GM12864 (cell line): ENCODE measurements around the gene SERAC1.

Source experiments
- DNase-seq: peaks from one replicate; pipeline ENCODE4 v3.0.0-alpha.2; 2011; ENCODE audit warnings: low read depth
- H3K4me3 ChIP-seq: 2 replicates; pipeline ENCODE4 v1.5.1; 2011; ENCODE audit warnings: mild to moderate bottlenecking, low read depth, low read length, control low read depth
- TF ChIP-seq, protein P1 (sequence below): IDR thresholded peaks from 2 replicates; pipeline ENCODE4 v1.5.1; 2011; ENCODE audit warnings: low read depth, mild to moderate bottlenecking, moderate library complexity, low read length, control low read depth, inconsistent platforms; ENCODE audit errors: missing control alignments

Gene SERAC1

GRCh38 chr6:158086504-158087223, 81.4 kb downstream of the SERAC1 start:
- no peak overlapping the region for H3K4me3 ChIP-seq
- TF ChIP-seq, protein P1, sequence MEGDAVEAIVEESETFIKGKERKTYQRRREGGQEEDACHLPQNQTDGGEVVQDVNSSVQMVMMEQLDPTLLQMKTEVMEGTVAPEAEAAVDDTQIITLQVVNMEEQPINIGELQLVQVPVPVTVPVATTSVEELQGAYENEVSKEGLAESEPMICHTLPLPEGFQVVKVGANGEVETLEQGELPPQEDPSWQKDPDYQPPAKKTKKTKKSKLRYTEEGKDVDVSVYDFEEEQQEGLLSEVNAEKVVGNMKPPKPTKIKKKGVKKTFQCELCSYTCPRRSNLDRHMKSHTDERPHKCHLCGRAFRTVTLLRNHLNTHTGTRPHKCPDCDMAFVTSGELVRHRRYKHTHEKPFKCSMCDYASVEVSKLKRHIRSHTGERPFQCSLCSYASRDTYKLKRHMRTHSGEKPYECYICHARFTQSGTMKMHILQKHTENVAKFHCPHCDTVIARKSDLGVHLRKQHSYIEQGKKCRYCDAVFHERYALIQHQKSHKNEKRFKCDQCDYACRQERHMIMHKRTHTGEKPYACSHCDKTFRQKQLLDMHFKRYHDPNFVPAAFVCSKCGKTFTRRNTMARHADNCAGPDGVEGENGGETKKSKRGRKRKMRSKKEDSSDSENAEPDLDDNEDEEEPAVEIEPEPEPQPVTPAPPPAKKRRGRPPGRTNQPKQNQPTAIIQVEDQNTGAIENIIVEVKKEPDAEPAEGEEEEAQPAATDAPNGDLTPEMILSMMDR, result no peak
- DNase-seq, result no peak

DNA sequence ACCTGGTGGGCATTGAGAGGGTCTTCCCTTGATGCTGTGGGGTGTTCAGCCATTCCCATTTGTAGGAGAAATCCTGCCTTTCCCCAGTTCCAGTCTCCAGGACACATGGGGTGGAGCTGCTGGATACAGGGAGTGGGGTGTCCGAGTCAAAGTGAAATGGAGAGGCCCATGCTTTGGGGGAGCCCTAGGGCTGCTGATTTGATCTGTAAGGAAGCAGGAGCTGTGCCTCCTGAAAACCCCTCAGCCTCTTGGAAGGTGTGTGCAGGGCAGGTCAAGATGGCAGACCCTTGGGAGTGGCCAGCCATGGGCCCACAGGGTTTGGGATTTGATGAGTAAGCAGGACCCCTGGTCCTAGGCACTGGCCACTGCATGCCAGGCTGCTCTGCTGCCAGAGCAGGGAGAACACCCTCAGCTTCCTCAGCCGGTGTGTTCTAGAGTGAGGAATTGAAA, 82.0 kb downstream of the SERAC1 start:
- TF ChIP-seq, protein P1, result no peak
- DNase-seq, result no peak
- no peak overlapping the region for H3K4me3 ChIP-seq

- no peak overlapping the region for H3K4me3 ChIP-seq
- TF ChIP-seq, protein P1, result no peak
- no peak for DNase-seq
Measured at GRCh38 chr6:158085261-158086053, 82.6 kb downstream of the SERAC1 start.

DNA sequence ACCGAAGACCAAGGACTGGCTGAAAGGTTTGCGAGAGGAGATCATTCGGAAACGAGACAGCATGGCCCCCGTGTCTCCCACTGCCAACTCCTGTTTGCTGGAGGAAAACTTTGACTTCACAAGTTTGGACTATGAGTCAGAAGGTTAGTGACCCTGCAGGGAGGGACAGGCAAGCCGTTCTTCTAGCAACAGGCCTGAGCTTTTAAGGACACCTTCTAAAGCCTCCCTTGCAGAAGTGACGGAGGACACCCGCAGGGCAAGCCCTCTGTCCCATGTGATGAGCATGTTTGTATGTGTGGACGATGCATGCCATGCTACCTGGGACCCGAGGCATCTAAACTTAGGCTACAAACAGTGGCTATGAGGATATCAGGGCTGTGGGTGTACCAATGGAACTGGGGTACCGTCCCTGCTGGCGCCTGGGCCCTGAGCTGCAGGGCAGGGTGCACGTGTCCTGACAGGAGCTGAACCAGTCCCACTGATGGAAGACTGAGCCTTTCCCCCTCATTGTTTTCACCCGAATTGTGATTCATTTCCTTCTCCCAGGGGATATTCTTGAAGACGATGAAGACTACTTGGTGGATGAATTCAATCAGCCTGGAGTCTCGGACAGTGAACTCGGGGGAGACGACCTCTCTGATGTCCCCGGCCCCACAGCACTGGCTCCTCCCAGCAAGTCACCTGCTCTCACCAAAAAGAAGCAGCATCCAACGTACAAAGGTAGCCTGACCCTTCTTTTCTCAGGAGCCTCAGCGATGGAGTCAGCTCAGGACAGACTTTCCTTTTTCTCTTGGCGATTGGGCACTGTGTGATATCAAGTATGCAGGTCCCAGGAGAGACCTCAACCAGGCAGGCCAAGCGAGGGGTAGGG, 84.4 kb downstream of the SERAC1 start:
- no peak for DNase-seq
- TF ChIP-seq, protein P1, result no peak
- no peak overlapping the region for H3K4me3 ChIP-seq

DNA sequence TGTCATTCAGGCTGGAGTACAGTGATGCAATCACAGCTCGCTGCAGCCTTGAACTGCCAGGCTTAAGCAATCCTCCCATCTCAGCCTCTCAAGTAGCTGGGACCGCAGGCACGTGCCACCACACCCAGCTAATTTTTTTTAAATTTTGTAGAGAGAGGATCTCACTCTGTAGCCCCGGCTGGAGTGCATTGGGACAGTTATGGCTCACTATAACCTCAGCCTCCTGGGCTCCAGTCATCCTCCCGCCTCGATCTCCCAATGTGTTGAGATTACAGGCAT, 86.5 kb downstream of the SERAC1 start:
- TF ChIP-seq, protein P1, result no peak
- H3K4me3 ChIP-seq, result no peak overlapping the region
- no peak for DNase-seq

DNA sequence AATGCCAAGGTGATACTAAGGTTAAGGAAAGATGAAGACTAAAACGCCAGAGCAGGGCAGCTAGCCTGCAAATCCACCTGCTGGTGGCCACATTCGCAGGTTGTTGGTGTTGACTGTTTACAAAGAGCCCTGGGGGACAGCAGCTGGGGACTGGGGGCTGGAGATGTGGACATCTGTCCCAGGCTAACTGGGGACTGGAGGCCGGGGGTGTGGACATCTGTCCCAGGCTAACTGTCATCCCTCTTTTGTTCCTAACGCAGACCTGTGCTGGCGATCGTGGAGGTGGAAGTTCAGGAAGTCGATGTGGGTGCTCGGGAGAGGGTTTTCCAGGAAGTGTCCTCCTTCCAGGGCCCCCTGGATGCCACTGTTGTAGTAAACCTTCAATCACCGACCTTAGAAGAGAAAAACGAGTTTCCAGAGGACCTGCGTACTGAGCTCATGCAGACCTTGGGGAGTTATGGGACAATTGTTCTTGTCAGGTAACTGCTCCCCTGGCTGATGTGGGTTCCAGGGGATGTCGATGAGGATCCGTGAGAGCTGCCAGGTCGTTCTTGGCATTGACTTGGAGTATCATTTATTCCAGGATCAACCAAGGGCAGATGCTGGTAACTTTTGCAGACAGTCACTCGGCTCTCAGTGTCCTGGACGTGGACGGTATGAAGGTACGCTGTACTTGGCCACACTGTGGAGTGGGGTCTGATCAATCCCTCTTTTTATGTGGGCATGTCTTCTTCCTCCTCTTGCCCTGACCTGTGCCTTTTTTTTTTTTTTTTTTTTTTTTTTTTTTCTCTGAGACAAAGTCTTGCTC, 87.0 kb downstream of the SERAC1 start:
- TF ChIP-seq, protein P1, result no peak
- DNase-seq, result no peak

More for the DNA sequence above, 87.0 kb downstream of the SERAC1 start:
- H3K4me3 ChIP-seq, result no peak overlapping the region
